Spinal cord (tissue), 10 donors: ENCODE measurements around the gene AP4E1. TPM values are rescaled to one million over a fixed set of nuclear protein-coding genes. Genes with fewer than 3 reads are reported as not detected.

Experiments
- DNase-seq, 6 donors: peaks; one replicate each; pipeline versions ENCODE4 v3.0.0 to v3.0.0-alpha.2; 2013 to 2015; ENCODE audit warnings: low spot score in 6 of 6, low read depth in 4 of 6
- H3K27ac ChIP-seq: one replicate; pipeline ENCODE4 v1.5.1; 2013; ENCODE audit warnings: low read depth, low read length, control low read depth
- H3K27me3 ChIP-seq: one replicate; pipeline ENCODE4 v1.6.1; 2013; ENCODE audit warnings: low read length; ENCODE audit not compliant: control insufficient read depth, insufficient read depth
- H3K36me3 ChIP-seq: one replicate; pipeline ENCODE4 v1.6.1; 2013; ENCODE audit warnings: low read length; ENCODE audit not compliant: control insufficient read depth, insufficient read depth
- H3K4me1 ChIP-seq: one replicate; pipeline ENCODE4 v1.6.1; 2013; ENCODE audit warnings: low read length; ENCODE audit not compliant: control insufficient read depth, insufficient read depth
- H3K4me3 ChIP-seq: one replicate; pipeline ENCODE4 v1.5.1; 2013; ENCODE audit warnings: low read depth, low read length, control low read depth
- H3K9me3 ChIP-seq: one replicate; pipeline ENCODE4 v1.6.1; 2013; ENCODE audit warnings: low read length; ENCODE audit not compliant: control insufficient read depth, insufficient read depth
- WGBS: methylation state at CpG from one replicate; pipeline ENCODE4 v1.1.5; 2013; ENCODE audit warnings: missing lambda C conversion rate; ENCODE audit not compliant: insufficient coverage; 5-methylcytosine and 5-hydroxymethylcytosine counted together
- polyA plus RNA-seq, 2 donors: library from polyadenylated mRNA; unstranded; fragments of 120-200 nt; gene quantifications; one replicate each; pipeline ENCODE4 v1.2.1, GENCODE V29; 2013; ENCODE audit not compliant: insufficient read length in 2 of 2
- total RNA-seq, 2 donors: library from RNA; depleted of rRNA in 1 of 2; stranded (reverse); fragments of 120-200 nt in 1 of 2; fragments of >200 nt in 1 of 2; gene quantifications; one replicate each; pipeline versions ENCODE4 v1.2.3 to v1.2.4, GENCODE V29; 2013 to 2014
- donor health status: healthy.

AP4E1 gene
- total and polyA plus RNA-seq, 4 donors: 6.4 to 16.8 (median 6.9) TPM

DNA sequence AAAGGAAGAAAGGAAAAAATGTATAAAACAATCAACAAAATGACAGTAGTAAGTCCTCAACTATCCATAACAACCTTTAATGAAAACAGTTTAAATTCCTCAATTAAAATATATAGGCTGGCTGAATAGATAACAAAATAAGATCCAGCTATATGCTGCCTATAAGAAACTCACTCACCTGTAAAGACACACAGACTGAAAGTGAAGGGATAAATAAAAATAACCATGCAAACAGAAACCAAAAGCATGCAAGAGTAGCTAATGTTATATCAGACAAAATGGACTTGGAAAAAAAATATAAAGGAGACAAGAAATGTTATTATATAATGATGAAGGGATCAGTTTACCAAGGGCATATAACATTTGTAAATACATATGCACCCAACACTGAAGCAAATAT lies 51.2 kb downstream of the AP4E1 start:
- no peaks in the 10 kb centered on the region for H3K4me1 ChIP-seq
- no peak overlapping the region for H3K27ac ChIP-seq
- no peak overlapping the region for H3K4me3 ChIP-seq
- peaks cover 21% of the 10 kb centered on the region for H3K36me3 ChIP-seq
- H3K27me3 ChIP-seq: no peaks in the 10 kb centered on the region
- H3K9me3 ChIP-seq: peaks cover 10% of the 10 kb centered on the region
- DNase-seq: no peak

DNA sequence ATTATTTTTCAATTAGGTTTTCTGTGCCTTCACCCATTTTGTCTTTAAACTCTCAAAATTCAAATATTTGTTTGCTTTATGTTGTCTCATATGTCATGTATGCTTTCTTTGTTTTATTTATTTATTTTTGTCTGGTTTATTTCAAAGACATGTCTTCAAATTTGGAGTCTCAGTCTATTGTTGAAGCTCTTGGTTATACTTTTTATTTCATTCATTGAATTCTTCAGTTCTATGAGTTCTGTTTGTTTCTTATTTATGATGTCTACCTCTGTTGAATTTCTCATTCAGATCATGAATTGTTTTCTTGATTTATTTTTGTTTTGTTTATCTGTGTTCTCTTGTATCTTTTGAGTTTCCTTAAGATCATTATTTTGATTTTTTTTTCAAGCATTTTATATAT lies 55.6 kb downstream of the AP4E1 start:
- Histone ChIP-seq H3K9me3 (peaks cover 10% of the 10 kb centered on the region), H3K27ac (no peak overlapping the region), H3K27me3 (no peaks in the 10 kb centered on the region), H3K4me1 (no peaks in the 10 kb centered on the region), H3K36me3 (peaks cover 16% of the 10 kb centered on the region), H3K4me3 (no peak overlapping the region)
- no peak for DNase-seq

DNA sequence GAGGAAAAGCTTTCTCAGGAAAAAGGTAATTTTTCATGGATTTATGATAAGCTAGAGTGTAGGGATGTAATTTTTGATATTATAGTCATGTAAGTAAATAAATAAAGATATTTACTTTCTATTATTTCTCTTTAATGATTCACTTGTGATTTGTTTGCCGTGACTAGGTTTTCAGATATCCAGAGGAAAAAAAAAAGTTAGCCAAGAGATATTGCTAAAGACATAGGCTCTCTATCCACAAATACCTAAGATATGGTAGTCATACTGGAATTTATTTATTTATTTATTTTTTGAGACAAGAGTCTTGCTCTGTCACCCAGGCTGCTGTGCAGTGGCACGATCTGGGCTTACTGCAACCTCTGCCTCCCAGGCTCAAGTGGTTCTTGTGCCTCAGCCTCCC lies 59.9 kb downstream of the AP4E1 start:
- no peaks in the 10 kb centered on the region for H3K27me3 ChIP-seq
- H3K27ac ChIP-seq: no peak overlapping the region
- H3K36me3 ChIP-seq: peaks cover 24% of the 10 kb centered on the region
- no peak overlapping the region for H3K4me3 ChIP-seq
- WGBS: no CpG with 5 or more reads among the region's 2 CpGs
- no peaks in the 10 kb centered on the region for H3K4me1 ChIP-seq
- H3K9me3 ChIP-seq: peaks cover 10% of the 10 kb centered on the region
- DNase-seq: no peak

GRCh38 chr15:50970524-50970923 lies 62.0 kb downstream of the AP4E1 start:
- Histone ChIP-seq H3K36me3 (peaks cover 20% of the 10 kb centered on the region), H3K4me1 (no peaks in the 10 kb centered on the region), H3K27me3 (no peaks in the 10 kb centered on the region), H3K27ac (no peak overlapping the region), H3K9me3 (peaks cover 11% of the 10 kb centered on the region), H3K4me3 (no peak overlapping the region)
- WGBS: no CpG with 5 or more reads among the region's 2 CpGs
- no peak for DNase-seq

- no peak for DNase-seq
Observed at GRCh38 chr15:50971115-50971514, 62.6 kb downstream of the AP4E1 start.

GRCh38 chr15:50971542-50971941 lies 63.1 kb downstream of the AP4E1 start:
- peaks cover 20% of the 10 kb centered on the region for H3K36me3 ChIP-seq
- no peak overlapping the region for H3K27ac ChIP-seq
- H3K4me1 ChIP-seq: no peaks in the 10 kb centered on the region
- H3K4me3 ChIP-seq: no peak overlapping the region
- peaks cover 12% of the 10 kb centered on the region for H3K9me3 ChIP-seq
- no peak for DNase-seq
- no peaks in the 10 kb centered on the region for H3K27me3 ChIP-seq

More at GRCh38 chr15:50971115-50971514, 62.6 kb downstream of the AP4E1 start:
- H3K27me3 ChIP-seq: no peaks in the 10 kb centered on the region
- H3K9me3 ChIP-seq: peaks cover 12% of the 10 kb centered on the region
- H3K36me3 ChIP-seq: peaks cover 20% of the 10 kb centered on the region
- H3K27ac ChIP-seq: no peak overlapping the region
- H3K4me1 ChIP-seq: no peaks in the 10 kb centered on the region
- no peak overlapping the region for H3K4me3 ChIP-seq

GRCh38 chr15:50973605-50974004 lies 65.1 kb downstream of the AP4E1 start:
- DNase-seq: no peak
- H3K4me3 ChIP-seq: no peak overlapping the region
- H3K36me3 ChIP-seq: peaks cover 17% of the 10 kb centered on the region
- H3K27ac ChIP-seq: no peak overlapping the region
- H3K9me3 ChIP-seq: peaks cover 12% of the 10 kb centered on the region
- 100% methylated on average over 1 of the region's 4 CpGs for WGBS
- no peaks in the 10 kb centered on the region for H3K4me1 ChIP-seq
- no peaks in the 10 kb centered on the region for H3K27me3 ChIP-seq

DNA sequence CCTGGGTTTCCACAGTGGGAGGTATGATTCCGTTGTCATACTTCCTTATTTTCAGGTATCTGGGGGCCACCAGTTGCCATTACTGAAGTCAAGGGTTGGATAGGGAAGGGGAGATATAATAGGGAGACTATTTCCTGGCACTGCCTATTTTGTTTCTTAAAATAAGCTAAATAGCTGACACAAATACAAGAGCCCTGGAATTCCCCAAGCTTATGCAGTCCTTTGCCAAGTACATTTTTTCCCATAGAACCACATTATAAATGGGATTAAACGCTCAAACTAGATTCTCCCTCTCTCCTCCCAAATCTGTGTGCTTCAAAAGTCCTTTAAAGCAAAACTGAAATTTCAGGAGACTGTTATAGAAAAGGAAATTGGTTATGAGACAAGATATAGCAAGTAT lies 68.7 kb downstream of the AP4E1 start:
- Histone ChIP-seq H3K36me3 (peaks cover 17% of the 10 kb centered on the region), H3K27ac (no peak overlapping the region), H3K27me3 (no peaks in the 10 kb centered on the region), H3K4me1 (no peaks in the 10 kb centered on the region), H3K9me3 (peaks cover 3% of the 10 kb centered on the region), H3K4me3 (no peak overlapping the region)
- WGBS: no CpG with 5 or more reads among the region's 2 CpGs
- DNase-seq: no peak

DNA sequence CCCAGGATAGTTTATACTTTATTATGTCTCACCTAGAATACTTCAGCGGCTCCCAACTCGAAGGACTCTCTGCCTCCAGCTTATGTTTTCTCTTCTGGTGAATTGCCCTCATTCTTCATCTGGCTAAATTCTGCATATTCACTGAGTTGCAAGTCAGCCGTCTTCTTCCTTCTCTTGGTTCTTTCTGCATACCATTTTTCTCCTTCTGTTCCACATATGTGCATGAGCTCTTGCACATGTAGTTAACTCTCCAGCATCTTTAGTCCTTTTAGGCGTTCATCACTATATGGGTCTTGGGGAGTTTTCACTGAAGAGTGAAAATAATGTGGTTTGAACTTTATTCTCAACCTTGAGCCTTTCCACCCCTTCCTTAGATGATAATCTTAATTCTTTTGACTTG lies 70.1 kb downstream of the AP4E1 start:
- Histone ChIP-seq H3K27me3 (no peaks in the 10 kb centered on the region), H3K9me3 (peaks cover 3% of the 10 kb centered on the region), H3K36me3 (peaks cover 14% of the 10 kb centered on the region), H3K27ac (no peak overlapping the region), H3K4me1 (no peaks in the 10 kb centered on the region), H3K4me3 (no peak overlapping the region)
- WGBS: 91% methylated on average over 3 of the region's 4 CpGs
- peak in 1 of 6 donors; percentile 13 for DNase-seq

DNA sequence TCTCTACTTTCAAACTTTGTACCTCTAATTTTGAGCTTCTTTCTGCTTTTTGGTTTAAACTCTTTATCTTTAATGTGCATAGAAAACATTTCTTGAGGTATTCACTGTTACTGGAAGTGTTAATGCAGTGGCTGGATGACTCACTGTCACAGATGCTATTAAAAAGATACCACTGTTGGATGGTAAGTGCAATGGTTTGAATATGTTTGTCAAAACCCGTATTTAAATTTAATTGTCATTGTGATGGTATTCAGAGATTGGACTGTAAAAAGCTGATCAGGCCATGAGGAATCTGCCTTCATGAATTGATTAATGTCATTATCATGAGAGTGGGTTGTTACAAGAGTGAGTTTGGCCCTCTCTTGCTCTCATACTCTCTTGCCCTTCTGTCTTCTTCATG lies 70.6 kb downstream of the AP4E1 start:
- H3K4me3 ChIP-seq: no peak overlapping the region
- 63% methylated on average over 1 of the region's 1 CpG for WGBS
- H3K4me1 ChIP-seq: no peaks in the 10 kb centered on the region
- H3K36me3 ChIP-seq: peaks cover 14% of the 10 kb centered on the region
- no peak for DNase-seq
- no peak overlapping the region for H3K27ac ChIP-seq
- no peaks in the 10 kb centered on the region for H3K27me3 ChIP-seq
- peaks cover 3% of the 10 kb centered on the region for H3K9me3 ChIP-seq
